Astrocyte (in vitro differentiated cells and primary cell): ENCODE measurements around the gene ACTL8.

Experiments used
- EZH2 ChIP-seq: IDR thresholded peaks from 2 replicates; pipeline ENCODE4 v1.6.1; 2012; ENCODE audit warnings: mild to moderate bottlenecking, low read length, inconsistent platforms; ENCODE audit not compliant: insufficient read depth
- TF ChIP-seq, protein P1 (sequence below): IDR thresholded peaks from 2 replicates; pipeline ENCODE4 v1.5.1; 2011; ENCODE audit warnings: low read depth, mild to moderate bottlenecking, inconsistent platforms, low read length, moderate library complexity; ENCODE audit not compliant: insufficient read depth

DNA sequence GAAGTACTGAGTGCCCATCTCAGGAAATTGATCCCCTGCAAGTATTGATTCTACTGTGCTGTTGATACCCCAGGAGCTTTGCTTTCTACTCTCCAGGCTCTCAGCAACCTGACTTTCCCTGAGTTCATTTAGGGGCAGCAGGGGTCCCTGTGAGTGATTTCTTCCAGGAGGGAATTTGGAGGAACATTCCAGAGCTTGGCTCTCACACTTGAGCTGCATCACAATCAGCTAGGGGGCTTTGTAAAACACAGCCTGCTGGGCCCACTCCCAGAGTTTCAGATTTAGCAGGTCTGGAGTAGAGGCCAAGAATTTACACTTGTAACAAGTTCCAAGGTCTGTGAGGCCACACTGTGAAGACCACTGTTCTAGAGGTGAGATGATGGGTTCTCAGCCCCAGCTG is 16.1 kb upstream of the ACTL8 start:
- TF ChIP-seq, protein P1, sequence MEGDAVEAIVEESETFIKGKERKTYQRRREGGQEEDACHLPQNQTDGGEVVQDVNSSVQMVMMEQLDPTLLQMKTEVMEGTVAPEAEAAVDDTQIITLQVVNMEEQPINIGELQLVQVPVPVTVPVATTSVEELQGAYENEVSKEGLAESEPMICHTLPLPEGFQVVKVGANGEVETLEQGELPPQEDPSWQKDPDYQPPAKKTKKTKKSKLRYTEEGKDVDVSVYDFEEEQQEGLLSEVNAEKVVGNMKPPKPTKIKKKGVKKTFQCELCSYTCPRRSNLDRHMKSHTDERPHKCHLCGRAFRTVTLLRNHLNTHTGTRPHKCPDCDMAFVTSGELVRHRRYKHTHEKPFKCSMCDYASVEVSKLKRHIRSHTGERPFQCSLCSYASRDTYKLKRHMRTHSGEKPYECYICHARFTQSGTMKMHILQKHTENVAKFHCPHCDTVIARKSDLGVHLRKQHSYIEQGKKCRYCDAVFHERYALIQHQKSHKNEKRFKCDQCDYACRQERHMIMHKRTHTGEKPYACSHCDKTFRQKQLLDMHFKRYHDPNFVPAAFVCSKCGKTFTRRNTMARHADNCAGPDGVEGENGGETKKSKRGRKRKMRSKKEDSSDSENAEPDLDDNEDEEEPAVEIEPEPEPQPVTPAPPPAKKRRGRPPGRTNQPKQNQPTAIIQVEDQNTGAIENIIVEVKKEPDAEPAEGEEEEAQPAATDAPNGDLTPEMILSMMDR, result no peak
- no peak for TF ChIP-seq EZH2
